ENCODE measurements around the gene CFAP43.

The CFAP43 gene

GRCh38 chr10:104100795-104101194 lies 131.4 kb downstream of the CFAP43 start:
- DNase-seq (ENCODE audit: low read depth) = no peak
- TF ChIP-seq CTCF (IDR thresholded peaks at IDR 0.05; ENCODE audit: low read length, missing control alignments) = no peak

GRCh38 chr10:104099941-104100340 lies 132.2 kb downstream of the CFAP43 start:
- no peak for TF ChIP-seq CTCF (IDR thresholded peaks at IDR 0.05; ENCODE audit: low read length, missing control alignments)
- no peak for DNase-seq (ENCODE audit: low read depth)
- no peak overlapping the region for H3K4me3 ChIP-seq (replicated peaks; ENCODE audit: low read depth, low read length)

More at GRCh38 chr10:104100795-104101194, 131.4 kb downstream of the CFAP43 start:
- no peak overlapping the region for H3K4me3 ChIP-seq (replicated peaks; ENCODE audit: low read depth, low read length)

- H3K4me3 ChIP-seq (replicated peaks; ENCODE audit: low read depth, low read length) = no peak overlapping the region
- peak; percentile 54 for DNase-seq (ENCODE audit: low read depth)
- TF ChIP-seq CTCF (IDR thresholded peaks at IDR 0.05; ENCODE audit: low read length, missing control alignments) = no peak
Observed at GRCh38 chr10:104099269-104099668, 132.9 kb downstream of the CFAP43 start.

GRCh38 chr10:104098358-104098925 lies 133.7 kb downstream of the CFAP43 start:
- no peak for TF ChIP-seq CTCF (IDR thresholded peaks at IDR 0.05; ENCODE audit: low read length, missing control alignments)
- no peak overlapping the region for H3K4me3 ChIP-seq (replicated peaks; ENCODE audit: low read depth, low read length)
- DNase-seq (ENCODE audit: low read depth) = peak; percentile 38

- TF ChIP-seq CTCF (IDR thresholded peaks at IDR 0.05; ENCODE audit: low read length, missing control alignments) = no peak
- no peak for DNase-seq (ENCODE audit: low read depth)
- no peak overlapping the region for H3K4me3 ChIP-seq (replicated peaks; ENCODE audit: low read depth, low read length)
Observed at GRCh38 chr10:104096692-104097091, 135.5 kb downstream of the CFAP43 start.

- TF ChIP-seq CTCF (IDR thresholded peaks at IDR 0.05; ENCODE audit: low read length, missing control alignments) = no peak
- DNase-seq (ENCODE audit: low read depth) = no peak
- no peak overlapping the region for H3K4me3 ChIP-seq (replicated peaks; ENCODE audit: low read depth, low read length)
Observed at GRCh38 chr10:104092749-104093148, 139.4 kb downstream of the CFAP43 start.

- H3K4me3 ChIP-seq (replicated peaks; ENCODE audit: low read depth, low read length) = no peak overlapping the region
- peak; percentile 19 for DNase-seq (ENCODE audit: low read depth)
- TF ChIP-seq CTCF (IDR thresholded peaks at IDR 0.05; ENCODE audit: low read length, missing control alignments) = no peak
Observed at GRCh38 chr10:104090611-104091010, 141.6 kb downstream of the CFAP43 start.

Data from fibroblast of pulmonary artery (primary cell).